ENCODE data around the gene ANGPT4.

The ANGPT4 gene

DNA sequence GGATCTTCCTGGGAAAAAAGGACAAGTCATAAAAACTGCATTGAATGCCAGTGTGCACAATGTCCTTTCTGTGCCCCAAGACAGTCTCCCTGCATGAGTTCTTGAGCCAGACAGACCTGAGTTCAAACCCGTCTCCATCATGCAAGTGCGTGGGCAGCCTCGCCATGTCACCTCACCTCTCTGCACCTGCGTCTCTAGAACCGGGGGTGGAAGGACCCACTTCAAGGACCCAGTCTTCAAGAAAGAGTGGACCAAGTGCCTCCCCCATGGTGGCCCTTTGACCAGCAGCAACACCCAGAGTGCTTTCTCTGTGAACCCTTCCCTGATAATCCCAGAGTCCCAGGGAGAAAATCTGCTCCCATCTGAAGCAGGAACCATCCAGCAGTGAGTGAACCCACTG lies 23.5 kb upstream of the ANGPT4 start:
- DNase-seq = no peak

DNA sequence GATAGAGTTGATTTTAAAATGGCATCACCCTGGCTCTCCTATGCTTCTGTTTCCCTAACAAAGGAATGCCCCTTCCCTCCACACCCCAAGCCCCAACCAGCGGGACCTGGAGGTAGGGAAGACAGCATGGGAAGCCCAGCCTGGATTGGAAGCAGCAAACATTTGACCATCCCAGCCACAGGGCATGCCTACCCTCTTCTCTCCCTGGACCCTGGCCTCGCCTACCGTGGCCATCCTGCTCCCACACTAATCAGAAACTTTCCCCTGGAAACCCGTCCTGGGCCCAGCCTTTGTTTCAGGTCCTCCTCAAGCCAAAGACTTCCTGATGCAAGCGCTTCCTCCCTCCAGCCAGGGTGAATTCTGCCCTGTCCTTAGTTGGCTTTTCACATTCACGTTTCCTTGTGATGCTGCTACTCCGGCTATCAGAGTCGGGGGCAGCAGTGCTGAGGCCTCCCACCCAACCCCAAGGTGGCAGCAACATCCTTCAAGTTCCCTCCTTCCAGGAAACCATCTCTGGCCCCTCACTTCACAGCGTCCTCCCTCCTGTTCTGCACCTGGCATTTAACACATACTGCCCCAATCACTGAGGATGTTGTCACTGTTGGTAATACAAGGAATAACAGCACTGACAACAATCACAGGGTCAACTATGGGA lies 18.2 kb upstream of the ANGPT4 start:
- DNase-seq = no peak

DNA sequence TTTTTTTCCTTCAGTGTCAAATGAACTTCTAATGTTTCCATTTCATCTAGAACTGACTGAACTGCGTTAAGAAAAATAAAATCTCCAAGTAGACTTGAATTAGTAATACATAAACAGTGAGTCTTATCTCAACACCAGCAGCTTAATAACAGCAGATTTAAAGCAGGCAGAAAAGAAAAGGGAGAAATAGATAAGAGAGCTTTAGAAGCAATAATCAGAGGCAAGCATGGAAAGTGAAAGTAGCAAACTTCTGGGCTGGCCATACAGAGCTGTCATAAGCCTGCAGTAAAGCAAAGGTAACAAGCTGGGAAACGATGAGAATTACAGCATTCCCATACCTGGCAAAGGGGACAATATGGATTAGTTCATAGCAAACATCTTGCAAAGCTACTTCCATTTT lies 16.9 kb upstream of the ANGPT4 start:
- no peak for DNase-seq

DNA sequence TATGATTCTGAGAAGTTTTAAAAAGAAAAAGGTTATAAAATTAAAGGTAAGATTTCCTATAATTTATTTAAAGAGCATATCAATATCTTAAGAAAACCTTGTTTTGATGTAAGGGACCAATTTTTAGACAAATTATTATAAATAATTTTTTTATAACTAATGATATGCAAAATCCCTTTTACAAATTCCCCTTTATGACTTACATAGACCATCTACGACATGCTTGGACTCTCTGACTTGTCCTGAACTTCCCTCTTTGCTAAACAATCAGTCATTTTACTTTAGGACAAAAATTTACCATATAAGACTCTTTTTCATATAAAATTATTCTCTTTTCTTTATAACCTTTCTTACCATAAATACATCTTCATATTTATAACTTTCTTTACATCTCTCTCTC lies 15.3 kb upstream of the ANGPT4 start:
- peak; percentile 28 for DNase-seq

DNA sequence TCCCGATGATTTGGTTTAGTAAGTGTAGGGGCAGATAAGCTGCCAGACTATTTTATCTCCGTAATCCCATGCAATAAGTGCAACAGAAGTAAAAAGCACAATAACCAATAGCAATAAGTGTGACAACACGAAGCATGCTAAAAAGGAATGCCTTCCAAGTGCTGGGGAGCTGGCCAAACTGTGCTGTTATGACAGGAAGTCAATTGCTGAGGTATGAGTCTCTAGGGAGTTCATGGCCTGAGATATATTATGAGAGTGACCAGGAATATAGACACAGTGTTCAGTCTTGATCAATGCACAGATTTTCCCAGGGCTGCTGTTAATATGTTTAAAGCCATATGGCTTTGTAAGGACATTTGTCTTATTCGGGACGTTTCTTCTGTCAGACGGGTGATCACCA lies 10.5 kb upstream of the ANGPT4 start:
- DNase-seq = no peak

DNA sequence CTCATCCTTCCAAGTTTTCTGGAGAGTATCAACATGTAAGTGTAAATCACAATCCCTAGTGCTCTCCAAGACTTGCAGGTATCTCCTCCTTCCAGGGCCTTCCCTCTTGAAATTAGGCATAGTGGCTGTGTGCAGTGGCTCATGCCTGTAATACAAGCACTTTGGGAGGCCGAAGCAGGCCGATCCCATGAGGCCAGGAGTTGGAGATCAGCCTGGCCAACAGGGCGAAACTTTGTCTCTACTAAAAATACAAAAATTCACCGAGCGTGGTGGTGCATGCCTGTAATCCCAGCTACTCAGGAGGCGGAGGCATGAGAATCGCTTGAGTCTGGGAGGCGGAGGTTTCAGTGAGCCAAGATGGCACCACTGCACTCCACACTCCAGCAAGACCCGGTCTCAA lies 9.4 kb upstream of the ANGPT4 start:
- no peak for DNase-seq

DNA sequence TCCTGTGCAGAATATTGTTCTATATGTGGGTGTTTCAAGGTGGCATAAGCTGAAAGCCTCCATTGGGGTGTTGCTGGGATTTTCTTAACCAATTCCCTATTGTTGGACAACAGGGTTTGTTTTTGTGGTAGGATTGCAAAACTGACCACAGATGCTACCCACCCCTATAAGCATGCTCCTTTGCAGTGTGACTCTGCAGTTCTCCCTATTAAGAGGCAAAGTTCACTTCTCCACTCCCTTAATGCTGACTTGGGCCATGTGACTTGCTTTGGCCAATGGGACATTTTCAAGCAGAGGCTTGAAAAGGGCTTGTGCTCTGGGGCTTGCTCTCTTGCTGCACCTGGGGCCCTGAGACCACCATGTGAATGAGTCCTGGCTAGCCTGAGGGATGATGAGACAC lies 8.5 kb upstream of the ANGPT4 start:
- DNase-seq = no peak

DNA sequence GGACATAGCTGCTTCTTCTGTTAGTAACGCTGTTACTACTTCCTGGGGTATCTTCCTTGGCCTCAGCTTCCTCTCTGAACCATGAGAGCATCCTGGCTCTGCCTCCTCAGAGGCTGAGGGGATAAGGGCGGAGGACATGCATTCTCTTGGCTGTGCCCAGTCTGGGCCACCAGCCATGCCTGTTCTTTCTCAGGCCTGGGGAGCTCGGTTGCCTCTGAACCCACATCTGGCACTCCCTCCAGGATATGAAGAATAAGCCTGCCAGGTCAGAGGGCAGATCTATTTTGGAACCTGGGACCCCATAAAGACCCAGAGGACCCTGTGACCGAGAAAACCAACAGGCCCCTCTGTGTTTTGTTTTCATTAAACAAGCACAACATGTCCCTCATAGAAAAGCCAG lies 6.6 kb upstream of the ANGPT4 start:
- no peak for DNase-seq

DNA sequence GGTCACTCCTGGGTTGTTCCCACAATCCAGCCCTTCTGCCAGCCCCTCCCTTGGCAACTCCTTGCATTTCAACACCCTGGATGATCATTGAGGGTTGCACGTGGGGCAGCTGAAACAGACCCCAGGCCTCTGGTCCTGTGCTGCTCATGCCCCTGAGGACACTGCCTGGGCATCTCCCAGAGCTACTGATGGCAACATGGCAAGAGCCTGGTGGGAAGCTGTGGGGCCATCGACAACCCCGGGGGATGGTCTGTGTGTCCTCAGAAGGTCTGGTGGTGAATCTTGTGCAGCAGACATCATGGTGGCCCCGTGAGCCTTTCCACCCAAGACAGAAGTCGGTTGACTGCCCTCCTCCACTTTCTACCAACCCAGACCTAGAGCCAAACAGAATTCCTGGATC lies 4.9 kb upstream of the ANGPT4 start:
- DNase-seq = no peak

DNA sequence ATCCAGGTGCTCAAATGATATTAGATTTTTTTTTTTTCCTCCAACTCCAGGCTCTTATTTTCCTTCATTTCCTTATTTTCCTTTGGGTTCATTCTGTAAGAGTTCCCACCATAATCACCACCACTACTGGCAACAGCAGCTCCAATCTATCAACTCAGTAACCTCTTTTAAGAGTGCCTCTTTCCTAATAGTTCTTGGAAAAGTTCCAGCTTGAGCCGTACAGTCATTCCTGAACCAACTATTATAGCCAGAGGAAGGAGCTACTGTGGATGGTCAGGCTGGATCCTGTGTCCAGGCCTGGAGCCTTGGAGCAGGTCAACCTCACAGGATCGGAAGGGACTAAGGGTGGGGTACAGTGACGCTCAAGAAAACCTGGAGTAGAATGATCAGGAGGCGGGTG lies 4.2 kb upstream of the ANGPT4 start:
- no peak for DNase-seq

DNA sequence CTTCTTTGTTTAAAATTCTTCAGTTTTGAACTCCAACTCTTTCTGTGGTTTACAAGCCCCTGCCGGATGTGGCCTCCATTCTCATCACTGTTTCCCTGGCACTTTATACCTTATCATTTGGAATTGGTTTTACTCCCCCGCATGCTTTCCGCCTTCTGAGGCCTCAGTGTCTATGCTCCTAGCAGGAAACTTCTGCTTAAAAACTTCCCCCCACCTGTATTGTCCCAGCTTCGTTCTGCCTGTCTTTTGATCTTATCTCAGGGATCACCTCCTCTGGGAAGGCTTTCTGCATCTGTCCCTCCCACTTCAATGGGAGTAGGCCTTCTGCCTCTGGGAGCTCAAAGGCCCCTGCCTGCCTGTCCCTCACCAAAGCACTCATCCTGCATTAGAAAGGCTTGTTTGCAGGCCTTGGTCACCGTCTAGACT lies 3.4 kb upstream of the ANGPT4 start:
- no peak for DNase-seq

DNA sequence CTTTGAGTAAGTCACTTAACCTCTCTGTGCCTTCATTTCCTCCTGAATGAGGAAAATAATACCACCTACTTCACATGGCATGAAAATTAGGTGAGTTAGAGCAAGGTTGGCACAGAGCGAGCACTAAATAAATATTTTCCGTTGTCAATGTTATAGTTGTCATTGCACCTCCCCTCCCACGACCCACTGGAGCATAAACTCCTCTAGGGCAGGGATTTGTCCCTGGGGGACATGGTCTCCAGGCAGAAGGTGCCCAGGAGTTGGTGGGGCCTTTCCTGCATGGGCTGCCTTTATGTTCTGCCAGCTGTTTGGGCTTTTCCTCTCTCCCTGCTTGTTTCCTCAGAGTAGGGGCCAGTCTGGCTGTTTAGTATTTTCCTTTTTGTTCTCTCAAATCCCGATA lies 1.3 kb upstream of the ANGPT4 start:
- DNase-seq = no peak

DNA sequence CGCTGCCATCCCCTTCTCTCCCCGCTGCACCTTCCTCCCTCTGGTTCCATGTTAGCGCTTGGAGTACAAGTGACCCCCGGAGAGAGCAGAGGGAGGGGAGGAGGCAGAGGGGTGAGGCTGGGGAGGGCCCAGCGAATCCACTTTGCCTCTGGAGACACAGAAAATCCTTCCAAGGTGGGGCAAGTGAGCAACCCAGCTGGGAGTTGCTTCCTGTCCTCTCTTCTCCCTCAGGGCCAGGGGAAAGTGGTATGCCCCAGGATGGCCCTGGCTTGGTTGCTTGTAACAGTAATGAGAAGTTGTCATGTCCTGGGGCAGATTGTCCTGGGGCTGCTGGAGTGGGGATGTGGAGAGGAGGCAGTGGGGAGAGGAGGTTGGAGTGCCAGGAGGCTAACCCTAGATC lies 691 bp upstream of the ANGPT4 start:
- no peak for DNase-seq

DNA sequence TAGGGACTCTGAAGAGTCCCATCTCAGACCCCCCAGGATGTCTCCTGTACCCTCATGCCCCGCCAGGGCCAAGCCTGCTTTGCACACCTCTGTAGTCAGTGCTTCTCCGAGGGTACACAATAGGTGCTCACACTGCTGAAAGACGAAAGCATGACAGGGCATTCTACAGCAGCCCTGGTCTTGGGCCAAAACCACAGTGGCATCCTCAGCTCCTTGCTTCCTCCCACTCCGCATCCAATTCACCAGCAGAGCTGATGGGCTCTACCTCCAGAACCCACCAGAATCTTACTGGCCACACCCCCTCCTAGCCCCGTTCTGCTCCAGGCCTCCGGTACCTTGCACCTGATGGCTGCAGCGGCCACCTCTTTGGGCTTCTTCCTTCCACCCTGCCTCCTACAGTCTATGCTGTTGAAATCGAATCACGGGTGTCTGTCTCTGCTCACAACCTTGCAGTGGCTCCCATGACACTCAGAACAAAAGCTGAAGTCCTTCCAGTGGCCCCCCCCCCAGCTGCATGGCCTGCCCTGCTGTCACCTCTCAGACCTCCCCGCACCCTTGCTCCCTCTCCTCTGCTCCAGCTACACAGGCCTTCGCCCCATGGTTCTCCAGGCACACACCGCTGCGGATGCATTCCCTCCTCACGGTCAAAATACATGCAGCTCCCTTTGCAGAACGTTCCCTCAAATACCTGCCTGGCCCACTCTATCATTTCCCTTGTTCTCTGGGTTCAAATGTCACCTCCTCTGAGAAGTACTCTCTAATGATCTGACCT lies 1.2 kb downstream of the ANGPT4 start:
- DNase-seq = no peak

DNA sequence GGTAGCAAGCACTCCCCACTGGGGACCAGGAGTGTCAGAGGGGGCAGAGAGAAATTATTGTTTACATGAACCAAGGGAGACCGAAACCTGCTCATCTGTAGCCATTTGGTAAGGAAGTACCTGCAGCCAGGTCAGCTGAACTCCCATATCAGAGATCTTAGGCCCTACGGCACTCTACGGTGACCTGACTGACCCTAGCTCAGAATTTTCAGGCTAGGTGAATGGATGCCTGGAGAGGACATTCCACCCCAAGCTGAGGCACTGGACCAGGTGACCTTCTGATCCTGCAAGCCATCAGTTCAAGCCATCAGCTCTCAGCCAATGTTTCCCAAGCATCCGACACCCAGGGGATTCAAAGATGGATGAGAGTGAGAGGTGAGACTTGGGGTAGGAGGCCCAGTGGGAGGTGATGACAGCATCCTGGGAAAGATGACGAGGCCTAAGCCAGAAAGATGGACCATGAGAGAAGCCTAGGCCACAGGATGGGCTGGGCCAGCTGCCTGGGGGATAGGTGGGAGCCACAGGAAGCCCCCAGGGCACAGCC lies 2.8 kb downstream of the ANGPT4 start:
- DNase-seq = no peak

DNA sequence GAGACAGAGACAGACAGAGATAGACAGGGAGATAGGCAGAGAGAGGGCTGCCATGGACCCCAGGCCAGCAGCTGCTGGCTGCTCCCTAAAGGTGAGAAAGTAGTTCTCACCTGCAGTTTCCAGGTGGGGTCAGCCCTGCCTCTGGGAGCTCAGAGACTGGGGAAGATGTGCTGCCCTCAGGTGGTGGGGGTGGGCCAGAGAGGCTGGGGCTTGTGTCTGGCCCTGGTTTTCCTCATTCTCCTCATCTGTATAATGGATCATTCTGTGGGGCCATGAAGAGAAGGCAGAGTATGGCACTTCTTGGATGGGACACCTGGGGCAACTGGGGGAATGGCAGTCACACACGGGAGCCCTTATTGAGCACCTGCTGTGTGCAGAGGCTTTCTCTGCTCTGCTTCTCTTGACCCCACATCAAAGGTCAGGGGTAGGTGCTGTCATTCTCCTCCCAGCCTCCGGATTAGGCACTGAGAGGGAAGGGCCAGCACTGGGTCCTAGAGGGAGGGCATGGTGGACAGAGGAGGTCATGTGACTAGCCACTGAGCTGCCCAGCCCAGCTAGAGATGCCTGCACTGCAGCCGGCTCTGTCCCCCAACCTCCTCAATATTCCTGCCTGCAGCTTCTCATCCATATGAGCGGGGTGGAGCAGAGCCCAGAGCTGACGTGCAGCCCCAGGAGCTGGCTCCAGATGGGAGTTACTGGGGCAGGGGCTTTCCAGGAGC lies 4.1 kb downstream of the ANGPT4 start:
- no peak for DNase-seq

DNA sequence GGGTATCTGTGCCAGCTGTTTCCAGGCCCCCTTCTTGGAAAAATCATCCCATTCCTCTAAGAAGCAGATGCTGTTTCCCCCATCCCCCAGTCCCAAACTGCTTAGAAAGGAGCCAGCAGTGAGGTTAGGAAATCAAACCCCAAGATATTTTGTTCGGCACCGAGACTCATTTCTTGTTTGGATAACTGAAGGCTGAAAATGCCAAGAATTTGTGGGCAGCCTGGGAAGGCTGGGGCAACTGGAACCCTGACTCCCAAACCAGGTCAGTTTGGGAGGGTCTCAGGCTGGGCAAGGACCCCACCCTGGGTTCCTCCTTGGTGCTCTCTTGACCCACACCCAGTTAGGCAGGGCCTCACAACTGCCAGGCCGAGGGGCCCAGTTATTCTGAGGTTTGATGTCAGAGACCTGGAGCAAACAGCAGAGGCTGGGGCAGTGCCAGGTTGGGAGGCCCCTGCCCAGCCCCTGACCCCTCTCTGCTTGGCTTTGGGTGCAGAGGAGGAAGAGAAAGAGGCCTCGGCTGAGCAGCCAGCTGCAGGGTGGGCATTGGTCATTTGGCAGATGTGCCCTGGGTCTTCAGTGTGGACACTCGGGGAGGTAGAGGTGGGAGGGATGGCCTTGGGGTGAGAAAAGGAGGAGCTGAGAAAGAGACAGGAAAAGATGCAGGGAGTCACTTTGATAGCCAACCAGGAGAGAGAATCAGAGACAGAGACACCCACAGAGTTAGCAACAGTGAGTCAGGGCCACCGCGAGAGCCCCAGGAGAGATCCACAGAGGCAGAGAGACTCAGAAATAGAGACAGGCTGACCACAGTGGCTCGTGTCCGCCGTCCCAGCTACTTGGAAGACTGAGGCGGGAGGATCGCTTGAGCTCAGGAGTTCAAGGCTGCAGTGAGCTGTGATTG lies 5.0 kb downstream of the ANGPT4 start:
- no peak for DNase-seq

DNA sequence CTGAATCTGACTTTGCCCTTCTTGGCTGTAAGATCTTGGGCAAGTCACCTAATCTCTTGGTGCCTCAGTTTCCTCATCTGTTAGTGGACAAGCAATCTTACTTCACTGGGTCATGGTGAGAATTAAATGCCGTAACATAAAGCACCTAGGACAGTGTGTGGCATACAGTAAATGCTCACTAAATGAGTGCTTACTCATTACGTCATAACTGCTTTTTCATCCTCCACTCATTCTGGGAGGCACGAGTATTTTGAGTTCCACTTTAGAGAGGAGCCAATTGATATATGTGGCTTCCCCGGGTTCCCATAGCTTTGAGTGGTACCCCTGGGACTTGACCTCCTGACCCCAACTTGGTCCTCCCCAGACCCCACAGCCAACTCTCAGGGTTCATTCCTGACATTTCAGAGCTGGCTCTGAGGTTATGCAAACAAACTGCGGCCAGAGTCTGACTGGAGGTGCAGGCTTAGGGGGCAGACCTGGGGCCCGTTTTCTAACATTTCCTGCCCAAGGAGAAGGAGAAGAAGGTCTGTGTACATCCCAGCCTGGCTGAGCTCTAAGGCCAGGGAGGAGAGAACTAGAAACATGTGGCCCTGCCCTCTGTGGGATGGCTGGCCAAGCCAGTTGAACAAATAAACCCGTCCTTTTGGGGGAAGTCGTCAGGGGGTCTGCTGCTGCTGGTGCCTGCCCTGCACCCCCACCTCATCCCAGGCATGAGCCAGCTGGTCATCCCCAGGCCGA lies 5.8 kb downstream of the ANGPT4 start:
- no peak for DNase-seq

DNA sequence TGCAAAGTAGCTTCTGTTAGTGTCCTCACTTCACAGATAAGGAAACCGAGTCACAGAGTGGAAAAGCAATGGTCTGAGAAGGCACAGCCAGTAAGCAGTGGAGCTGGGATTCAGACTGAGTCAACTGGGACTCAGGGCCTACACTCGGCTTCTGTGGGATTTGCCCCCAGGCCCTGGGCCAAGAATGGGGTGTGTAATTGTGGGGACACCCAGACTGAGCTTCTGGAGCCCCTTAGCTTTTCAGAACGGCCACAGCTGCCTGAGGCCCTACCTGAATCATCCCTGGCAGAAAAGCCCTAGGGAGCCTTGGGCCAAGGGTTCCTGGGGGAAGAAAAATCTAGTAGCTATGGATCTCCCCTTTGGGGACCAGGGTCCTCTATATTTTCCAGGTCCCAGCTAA lies 6.5 kb downstream of the ANGPT4 start:
- DNase-seq = no peak

DNA sequence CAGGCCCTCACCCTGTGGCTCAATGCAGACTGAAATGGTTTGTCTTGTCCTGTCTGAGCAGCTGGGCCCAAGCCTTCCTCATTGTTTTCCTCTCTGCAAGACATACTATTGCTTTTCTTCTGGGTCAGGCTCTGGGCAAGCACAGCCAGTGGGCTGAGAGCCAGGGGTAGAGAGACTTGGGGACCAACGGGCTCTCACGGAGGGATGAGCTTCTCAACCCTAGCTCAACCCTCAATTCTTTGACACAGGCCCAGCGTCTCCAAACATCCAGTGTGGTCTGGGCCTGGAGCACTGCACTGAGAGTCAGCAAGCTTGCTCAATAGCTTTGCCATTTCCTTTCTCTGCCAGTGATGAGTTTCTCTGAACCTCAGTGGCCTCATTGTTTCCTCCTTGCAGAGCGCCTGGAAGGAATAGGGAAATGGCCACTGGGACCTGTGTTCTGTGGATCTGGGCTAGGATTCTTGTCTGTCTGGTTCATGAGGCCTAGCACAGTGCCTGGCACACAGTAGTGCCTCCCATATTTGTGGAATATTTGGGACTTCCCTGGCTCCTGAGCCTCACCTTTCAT lies 9.3 kb downstream of the ANGPT4 start:
- DNase-seq = no peak

DNA sequence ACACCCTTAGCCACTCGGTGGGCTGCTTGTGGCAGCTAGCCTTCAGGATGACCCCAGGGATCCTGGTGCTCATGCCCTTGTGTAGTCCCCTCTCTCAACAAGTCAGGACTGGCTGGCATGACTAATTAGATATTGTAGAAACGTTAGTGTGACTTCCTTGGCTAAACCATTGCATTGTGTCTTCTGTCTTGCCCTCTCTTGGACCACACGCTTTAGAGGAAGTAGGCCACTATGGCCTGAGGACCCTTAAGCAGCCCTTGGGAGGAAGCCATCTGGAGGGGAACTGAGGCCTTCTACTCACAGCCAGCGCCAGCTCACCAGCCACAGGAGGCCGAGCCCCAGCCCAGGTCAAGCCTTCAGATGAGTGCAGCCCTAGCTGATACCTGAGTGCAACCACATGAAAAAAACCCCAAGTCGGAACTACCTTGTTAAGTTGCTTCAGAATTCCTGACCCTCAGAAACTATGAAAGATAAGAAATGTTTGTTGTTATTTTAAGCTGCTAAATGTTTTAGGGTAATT lies 10.1 kb downstream of the ANGPT4 start:
- DNase-seq = no peak

Data from NCI-H82 (cell line).